Testis (tissue), 3 donors: Measurements from ENCODE around the gene ZNF8. TPM values are rescaled to one million over a fixed set of nuclear protein-coding genes. Genes with fewer than 3 reads are reported as not detected.

ENCODE experiments used
- DNase-seq: peaks from one replicate; pipeline ENCODE4 v3.0.0-alpha.2; 2019
- H3K27ac ChIP-seq, 2 donors: fragments of 200-600 bp; sonication (generic); one replicate each; pipeline ENCODE4 v1.5.1; 2019
- H3K27me3 ChIP-seq: fragments of 200-600 bp; sonication (generic); one replicate; pipeline ENCODE4 v1.5.1; 2019
- H3K36me3 ChIP-seq: fragments of 200-600 bp; sonication (generic); one replicate; pipeline ENCODE4 v1.5.1; 2017; ENCODE audit warnings: low read depth; ENCODE audit errors: missing control alignments
- H3K4me1 ChIP-seq: fragments of 200-600 bp; sonication (generic); one replicate; pipeline ENCODE4 v1.5.1; 2019
- H3K4me3 ChIP-seq, 2 donors: fragments of 200-600 bp; sonication (generic); one replicate each; pipeline ENCODE4 v1.5.1; 2017 to 2019
- H3K9me3 ChIP-seq: fragments of 200-600 bp; sonication (generic); one replicate; pipeline ENCODE4 v1.5.1; 2017
- CTCF ChIP-seq, 3 experiments: fragments of 450-650 bp in 2 of 3; fragments of 200-600 bp in 1 of 3; sonication (generic) in 1 of 3; IDR thresholded peaks; one replicate each; pipeline ENCODE4 v1.5.1; 2016 to 2019; ENCODE audit warnings: antibody characterized with exemption in 3 of 3, mild to moderate bottlenecking in 2 of 3, moderate library complexity in 1 of 3
- POLR2A ChIP-seq: fragments of 450-650 bp; IDR thresholded peaks from one replicate; pipeline ENCODE4 v1.6.1; 2017; ENCODE audit warnings: antibody characterized with exemption, mild to moderate bottlenecking, moderate library complexity
- WGBS, 2 donors: methylation state at CpG; one replicate each; pipeline ENCODE4 v1.1.5; 2018; 5-methylcytosine and 5-hydroxymethylcytosine counted together
- intact Hi-C: fragments of 100-400 bp; cut with DNase I; formaldehyde crosslinking; loops from one replicate; pipeline ENCODE4 v1.15.1; 2023; ENCODE audit warnings: low total_unique reads
- polyA plus RNA-seq: library from polyadenylated mRNA; stranded (reverse); fragments of 350-450 nt; fragmentation: Illumina TruSeq; extraction: RNeasy Lipid Tissue Mini Kit (QIAGEN cat#74804); gene quantifications from one replicate; pipeline ENCODE4 v1.2.3, GENCODE V29; 2014; ENCODE audit warnings: low read depth, low replicate concordance; ENCODE audit not compliant: insufficient read depth
- total RNA-seq, 2 donors: library from RNA; depleted of rRNA; stranded (reverse); fragments of >200 nt; gene quantifications; one replicate each; pipeline ENCODE4 v1.2.3, GENCODE V29; 2016

ZNF8 gene
- total and polyA plus RNA-seq, 3 donors from 2014 or later: 2.6 to 10.4 (median 9.6) TPM

- no peak for DNase-seq
- 26 to 32% methylated on average over 25 of the region's 25 CpGs for WGBS, 2 donors
- Histone ChIP-seq H3K9me3 (no peaks in the 10 kb centered on the region), H3K27ac (peak overlapping the region; percentile 83 to 91), H3K4me1 (peaks cover 10% of the 10 kb centered on the region), H3K36me3 (no peaks in the 10 kb centered on the region), H3K27me3 (no peaks in the 10 kb centered on the region), H3K4me3 (peak overlapping the region; percentile 92 to 98)
- TF ChIP-seq CTCF (IDR thresholded peaks at IDR 0.05) (peak in 1 of 3 experiments; percentile 8), POLR2A (no peak)
- intact Hi-C loops: no loop called here
Observed at GRCh38 chr19:58277748-58278540, 811 bp upstream of the ZNF8 start.

- Histone ChIP-seq H3K27me3 (no peaks in the 10 kb centered on the region), H3K9me3 (no peaks in the 10 kb centered on the region), H3K36me3 (no peaks in the 10 kb centered on the region), H3K4me3 (peak overlapping the region; percentile 92 to 98), H3K27ac (peak overlapping the region; percentile 83 to 91), H3K4me1 (peaks cover 10% of the 10 kb centered on the region)
- intact Hi-C loops: no loop called here
- peak; percentile 82 for DNase-seq
- WGBS, 2 donors: 3 to 4% methylated on average over 19 to 60 of the region's 60 CpGs
- TF ChIP-seq POLR2A (no peak), CTCF (IDR thresholded peaks at IDR 0.05) (no peak)
Observed at GRCh38 chr19:58279042-58279924, 528 bp downstream of the ZNF8 start.

GRCh38 chr19:58279925-58280316, 1.2 kb downstream of the ZNF8 start:
- Histone ChIP-seq H3K4me1 (peaks cover 10% of the 10 kb centered on the region), H3K27ac (no peak overlapping the region), H3K27me3 (no peaks in the 10 kb centered on the region), H3K9me3 (no peaks in the 10 kb centered on the region), H3K4me3 (no peak overlapping the region), H3K36me3 (no peaks in the 10 kb centered on the region)
- no peak for DNase-seq
- intact Hi-C loops: no loop called here
- TF ChIP-seq CTCF (IDR thresholded peaks at IDR 0.05): no peak
- 63 to 70% methylated on average over 4 of the region's 4 CpGs for WGBS, 2 donors

- no peaks in the 10 kb centered on the region for H3K9me3 ChIP-seq
- H3K4me3 ChIP-seq: no peak overlapping the region
- WGBS, 2 donors: 96 to 98% methylated on average over 7 of the region's 7 CpGs
- no peaks in the 10 kb centered on the region for H3K27me3 ChIP-seq
- TF ChIP-seq CTCF (IDR thresholded peaks at IDR 0.05): no peak
- no peak for TF ChIP-seq POLR2A
- H3K27ac ChIP-seq: no peak overlapping the region
- peaks cover 10% of the 10 kb centered on the region for H3K4me1 ChIP-seq
- no peaks in the 10 kb centered on the region for H3K36me3 ChIP-seq
- intact Hi-C loops: no loop called here
- no peak for DNase-seq
Observed at GRCh38 chr19:58284199-58284598, 5.4 kb downstream of the ZNF8 start.
